Measurements from ENCODE around the gene LHPP. TPM values are rescaled to one million over a fixed set of nuclear protein-coding genes. Genes with fewer than 3 reads are reported as not detected.

LHPP gene
- total RNA-seq, 1 donor from 2014 or later: 4.2 TPM

DNA sequence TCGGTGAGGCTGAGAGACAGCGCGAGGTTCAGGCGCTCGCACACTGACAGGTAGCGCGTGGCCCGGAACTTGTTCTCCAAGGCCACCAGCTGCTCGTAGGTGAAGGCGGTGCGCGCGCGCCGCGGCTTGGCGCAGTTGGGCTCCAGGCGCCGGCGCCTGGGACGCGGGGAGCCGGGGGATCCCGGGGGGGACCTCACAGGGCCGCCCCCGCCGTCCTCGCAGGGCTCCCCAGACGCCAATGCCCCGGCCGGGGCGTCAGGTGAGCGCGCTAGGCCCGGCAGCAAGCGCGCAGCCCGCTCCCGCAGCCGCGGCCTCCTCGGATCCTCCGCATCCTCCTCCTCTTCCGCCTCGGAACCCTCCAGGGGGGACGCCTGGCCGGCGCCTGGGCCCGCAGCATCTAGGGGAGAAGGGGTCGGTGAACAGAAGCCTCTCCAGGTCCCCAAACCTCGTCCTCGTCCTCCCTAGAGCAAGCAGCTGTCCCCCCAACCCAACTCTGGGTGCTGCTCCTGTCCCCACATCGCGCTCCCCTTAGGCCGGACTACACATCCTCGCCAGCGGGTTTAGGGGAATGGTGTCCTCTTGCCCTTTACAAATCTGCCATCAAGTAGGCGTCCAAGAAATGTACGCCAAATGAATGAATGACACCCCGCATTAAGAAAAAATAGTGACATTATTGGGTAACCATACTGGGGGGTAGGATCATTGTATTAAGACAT, 13.7 kb upstream of the LHPP start:
- TF ChIP-seq, protein P1, sequence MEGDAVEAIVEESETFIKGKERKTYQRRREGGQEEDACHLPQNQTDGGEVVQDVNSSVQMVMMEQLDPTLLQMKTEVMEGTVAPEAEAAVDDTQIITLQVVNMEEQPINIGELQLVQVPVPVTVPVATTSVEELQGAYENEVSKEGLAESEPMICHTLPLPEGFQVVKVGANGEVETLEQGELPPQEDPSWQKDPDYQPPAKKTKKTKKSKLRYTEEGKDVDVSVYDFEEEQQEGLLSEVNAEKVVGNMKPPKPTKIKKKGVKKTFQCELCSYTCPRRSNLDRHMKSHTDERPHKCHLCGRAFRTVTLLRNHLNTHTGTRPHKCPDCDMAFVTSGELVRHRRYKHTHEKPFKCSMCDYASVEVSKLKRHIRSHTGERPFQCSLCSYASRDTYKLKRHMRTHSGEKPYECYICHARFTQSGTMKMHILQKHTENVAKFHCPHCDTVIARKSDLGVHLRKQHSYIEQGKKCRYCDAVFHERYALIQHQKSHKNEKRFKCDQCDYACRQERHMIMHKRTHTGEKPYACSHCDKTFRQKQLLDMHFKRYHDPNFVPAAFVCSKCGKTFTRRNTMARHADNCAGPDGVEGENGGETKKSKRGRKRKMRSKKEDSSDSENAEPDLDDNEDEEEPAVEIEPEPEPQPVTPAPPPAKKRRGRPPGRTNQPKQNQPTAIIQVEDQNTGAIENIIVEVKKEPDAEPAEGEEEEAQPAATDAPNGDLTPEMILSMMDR (IDR thresholded peaks at IDR 0.05; ENCODE audit: unreplicated experiment): no peak
- peak overlapping the region; percentile 84 for H3K4me3 Mint-ChIP-seq (ENCODE audit: unreplicated experiment)
- no peak for DNase-seq (ENCODE audit: low spot score)
- no peak overlapping the region for H3K27ac Mint-ChIP-seq (ENCODE audit: unreplicated experiment)
- peaks cover 24% of the 10 kb centered on the region for H3K27me3 Mint-ChIP-seq (ENCODE audit: unreplicated experiment)
- peaks cover 26% of the 10 kb centered on the region for H3K4me1 Mint-ChIP-seq (ENCODE audit: unreplicated experiment)
- H3K9me3 Mint-ChIP-seq (ENCODE audit: unreplicated experiment): no peaks in the 10 kb centered on the region
- no peaks in the 10 kb centered on the region for H3K36me3 Mint-ChIP-seq (ENCODE audit: low read depth, unreplicated experiment)

DNA sequence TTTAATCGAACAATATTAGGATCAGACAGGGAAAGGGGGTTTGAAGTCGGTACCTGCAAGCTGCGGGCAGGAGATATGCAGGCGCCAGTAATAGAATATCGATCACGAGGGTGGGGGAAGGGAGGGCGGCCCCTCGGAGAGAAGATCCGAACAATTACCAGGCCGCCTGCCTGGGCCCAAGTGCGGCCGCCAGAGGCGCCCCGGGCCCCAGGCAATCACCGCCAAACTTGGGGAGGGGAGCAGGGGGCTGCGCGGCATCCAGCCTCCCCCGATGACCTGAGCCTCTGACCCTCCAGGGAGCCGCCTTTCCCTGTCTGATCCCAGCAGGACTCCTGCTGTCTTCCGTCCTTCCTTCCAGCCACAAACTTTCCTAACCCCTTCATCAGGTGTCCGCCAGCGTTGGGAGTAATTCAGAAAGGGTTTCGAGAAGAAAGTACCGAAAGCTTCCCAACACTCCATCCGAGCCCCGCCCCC, 12.9 kb upstream of the LHPP start:
- H3K27me3 Mint-ChIP-seq (ENCODE audit: unreplicated experiment): peaks cover 24% of the 10 kb centered on the region
- no peaks in the 10 kb centered on the region for H3K9me3 Mint-ChIP-seq (ENCODE audit: unreplicated experiment)
- H3K36me3 Mint-ChIP-seq (ENCODE audit: low read depth, unreplicated experiment): no peaks in the 10 kb centered on the region
- H3K27ac Mint-ChIP-seq (ENCODE audit: unreplicated experiment): no peak overlapping the region
- H3K4me1 Mint-ChIP-seq (ENCODE audit: unreplicated experiment): peaks cover 27% of the 10 kb centered on the region
- peak overlapping the region; percentile 52 for H3K4me3 Mint-ChIP-seq (ENCODE audit: unreplicated experiment)
- TF ChIP-seq, protein P1 (IDR thresholded peaks at IDR 0.05; ENCODE audit: unreplicated experiment): peak; percentile 19
- DNase-seq (ENCODE audit: low spot score): peak; percentile 33

DNA sequence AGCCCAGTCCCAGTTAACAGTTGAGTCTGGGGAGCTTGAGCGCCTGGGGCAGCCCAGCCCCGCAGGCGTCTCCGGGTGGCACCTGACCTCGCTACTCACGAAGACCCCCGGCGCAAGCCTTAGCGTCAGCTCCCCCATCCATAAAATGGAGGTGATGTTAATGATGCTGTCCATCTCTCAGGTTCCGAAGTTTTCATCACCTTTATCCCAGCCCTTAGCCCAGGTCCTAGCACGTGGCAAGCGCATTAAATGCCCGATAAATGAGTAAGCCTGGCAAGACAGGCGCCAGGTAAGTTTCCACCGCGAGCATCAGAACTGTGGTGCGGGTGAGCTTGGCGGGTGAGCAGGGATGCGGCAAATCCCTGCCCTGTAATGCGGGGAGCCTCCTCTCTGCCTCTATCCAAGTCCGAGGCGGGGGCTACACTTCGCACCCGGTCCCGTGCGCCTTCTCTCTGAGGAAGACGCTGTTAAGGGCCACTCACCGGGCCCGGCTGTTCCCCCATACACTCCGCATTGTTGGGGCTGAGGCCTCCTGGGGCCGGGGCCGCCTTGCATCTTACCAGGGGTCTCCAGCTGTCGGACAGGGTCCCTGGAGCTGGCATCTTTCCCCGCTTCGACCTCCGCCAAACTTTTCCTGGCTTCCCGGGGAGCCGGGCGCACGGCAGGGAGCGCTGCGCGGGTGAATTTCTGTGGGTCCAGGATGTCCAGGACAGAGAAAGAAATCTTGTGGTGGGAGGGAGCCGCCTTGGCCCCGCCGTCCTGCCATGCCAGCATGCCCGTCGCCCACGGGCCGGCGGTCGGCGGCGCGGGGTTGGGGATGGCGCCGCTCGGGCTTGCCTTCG, 12.2 kb upstream of the LHPP start:
- Mint-ChIP-seq H3K9me3 (ENCODE audit: unreplicated experiment) (no peaks in the 10 kb centered on the region), H3K27me3 (ENCODE audit: unreplicated experiment) (peaks cover 24% of the 10 kb centered on the region), H3K27ac (ENCODE audit: unreplicated experiment) (no peak overlapping the region), H3K4me1 (ENCODE audit: unreplicated experiment) (peaks cover 32% of the 10 kb centered on the region), H3K36me3 (ENCODE audit: low read depth, unreplicated experiment) (no peaks in the 10 kb centered on the region), H3K4me3 (ENCODE audit: unreplicated experiment) (peak overlapping the region; percentile 38)
- TF ChIP-seq, protein P1 (IDR thresholded peaks at IDR 0.05; ENCODE audit: unreplicated experiment): no peak
- DNase-seq (ENCODE audit: low spot score): no peak

DNA sequence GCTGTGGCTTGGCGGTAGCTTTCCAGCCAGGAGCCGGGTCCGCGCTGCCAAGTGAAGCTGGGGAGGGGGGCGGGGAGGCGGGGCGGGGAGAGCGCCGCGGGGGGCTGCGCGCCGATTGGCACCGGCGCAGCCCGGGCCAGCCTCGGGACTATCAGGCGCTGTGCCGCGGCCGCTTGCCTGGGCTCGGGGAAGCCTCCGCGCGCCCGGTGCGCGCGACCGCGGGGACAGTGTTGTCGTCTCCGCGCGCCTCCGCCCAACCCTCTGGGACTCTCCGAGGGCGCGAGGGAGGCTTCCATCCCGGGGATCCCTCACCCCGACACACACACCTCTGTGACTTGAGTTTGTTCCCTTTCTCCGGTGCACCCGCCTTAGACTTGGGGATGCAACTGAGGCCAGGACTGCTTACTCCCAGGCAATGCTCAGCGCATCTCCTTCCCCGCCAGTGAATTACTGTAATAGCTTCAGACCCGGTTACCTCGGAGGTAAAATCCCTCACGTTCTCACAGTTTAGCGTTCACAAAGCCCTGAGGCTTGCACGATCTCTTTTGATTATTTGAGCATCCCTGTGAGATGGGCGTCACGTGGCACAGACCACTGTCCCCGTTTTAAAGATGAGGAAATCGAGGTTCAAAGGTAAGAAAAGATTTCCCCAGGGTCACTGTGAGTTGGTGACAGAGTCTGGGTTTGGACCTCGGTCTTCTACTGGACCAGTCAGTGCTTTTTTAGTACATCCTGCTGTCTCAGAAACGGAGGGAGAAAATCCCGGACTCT, 11.4 kb upstream of the LHPP start, which contains the start of gene NKX1-2:
Gene NKX1-2 (minus strand): TSS at position 24 of the 771 bp plus-strand sequence. CDS start 92 bp downstream, outside the sequence.
- peaks cover 24% of the 10 kb centered on the region for H3K27me3 Mint-ChIP-seq (ENCODE audit: unreplicated experiment)
- TF ChIP-seq, protein P1 (IDR thresholded peaks at IDR 0.05; ENCODE audit: unreplicated experiment): no peak
- no peak within 1 kb of the TSS for H3K27ac Mint-ChIP-seq (ENCODE audit: unreplicated experiment)
- no peaks in the 10 kb centered on the region for H3K9me3 Mint-ChIP-seq (ENCODE audit: unreplicated experiment)
- peaks cover 37% of the 10 kb centered on the region for H3K4me1 Mint-ChIP-seq (ENCODE audit: unreplicated experiment)
- peak within 1 kb of the TSS; percentile 81 for H3K4me3 Mint-ChIP-seq (ENCODE audit: unreplicated experiment)
- no peaks in the 10 kb centered on the region for H3K36me3 Mint-ChIP-seq (ENCODE audit: low read depth, unreplicated experiment)
- peak; percentile 33 for DNase-seq (ENCODE audit: low spot score)

Data from endothelial cell (in vitro differentiated cells).